Natural killer cell treated with Interleukin-12 subunit alpha and Interleukin-12 subunit beta and Interleukin-15 and Interleukin-18, amount 100 ng/mL, for 72 hours (primary cell): ENCODE data around the gene C12orf42. TPM values are rescaled to one million over a fixed set of nuclear protein-coding genes. Genes with fewer than 3 reads are reported as not detected.

Experiments
- ATAC-seq, 2 donors: fragments of 150-1000 bp; cut with Tn5 transposase in 1 of 2; sonication (Bioruptor Pico), chemical (Tn5 transposase) in 1 of 2; 2 replicates each; pipeline ENCODE4 v1.10.0; 2021
- DNase-seq: peaks from one replicate; pipeline ENCODE4 v3.0.0; 2022; ENCODE audit warnings: low spot score
- H3K27ac Mint-ChIP-seq, 2 donors: 1 replicate in 1 of 2; 2 replicates in 1 of 2; pipeline ENCODE4 v1.8.0; 2022; ENCODE audit warnings: mixed read lengths in 2 of 2, mild to moderate bottlenecking in 1 of 2, moderate library complexity in 1 of 2
- H3K27me3 Mint-ChIP-seq, 2 donors: 1 replicate in 1 of 2; 2 replicates in 1 of 2; pipeline ENCODE4 v1.8.0; 2022; ENCODE audit warnings: mixed read lengths in 2 of 2
- H3K36me3 Mint-ChIP-seq: one replicate; pipeline ENCODE4 v1.8.0; 2022; ENCODE audit warnings: mixed read lengths
- H3K4me1 Mint-ChIP-seq, 2 donors: 1 replicate in 1 of 2; 2 replicates in 1 of 2; pipeline ENCODE4 v1.8.0; 2022; ENCODE audit warnings: low read depth in 2 of 2, mixed read lengths in 2 of 2, mild to moderate bottlenecking in 1 of 2
- H3K4me3 Mint-ChIP-seq: one replicate; pipeline ENCODE4 v1.8.0; 2022; ENCODE audit warnings: mixed read lengths
- H3K9me3 Mint-ChIP-seq: 2 replicates; pipeline ENCODE4 v1.8.0; 2022; ENCODE audit warnings: mixed read lengths
- total RNA-seq, 2 donors: library from RNA; stranded (reverse); gene quantifications; one replicate each; pipeline ENCODE4 v1.2.3, GENCODE V29; 2022

C12orf42 gene
- not detected for total RNA-seq

DNA sequence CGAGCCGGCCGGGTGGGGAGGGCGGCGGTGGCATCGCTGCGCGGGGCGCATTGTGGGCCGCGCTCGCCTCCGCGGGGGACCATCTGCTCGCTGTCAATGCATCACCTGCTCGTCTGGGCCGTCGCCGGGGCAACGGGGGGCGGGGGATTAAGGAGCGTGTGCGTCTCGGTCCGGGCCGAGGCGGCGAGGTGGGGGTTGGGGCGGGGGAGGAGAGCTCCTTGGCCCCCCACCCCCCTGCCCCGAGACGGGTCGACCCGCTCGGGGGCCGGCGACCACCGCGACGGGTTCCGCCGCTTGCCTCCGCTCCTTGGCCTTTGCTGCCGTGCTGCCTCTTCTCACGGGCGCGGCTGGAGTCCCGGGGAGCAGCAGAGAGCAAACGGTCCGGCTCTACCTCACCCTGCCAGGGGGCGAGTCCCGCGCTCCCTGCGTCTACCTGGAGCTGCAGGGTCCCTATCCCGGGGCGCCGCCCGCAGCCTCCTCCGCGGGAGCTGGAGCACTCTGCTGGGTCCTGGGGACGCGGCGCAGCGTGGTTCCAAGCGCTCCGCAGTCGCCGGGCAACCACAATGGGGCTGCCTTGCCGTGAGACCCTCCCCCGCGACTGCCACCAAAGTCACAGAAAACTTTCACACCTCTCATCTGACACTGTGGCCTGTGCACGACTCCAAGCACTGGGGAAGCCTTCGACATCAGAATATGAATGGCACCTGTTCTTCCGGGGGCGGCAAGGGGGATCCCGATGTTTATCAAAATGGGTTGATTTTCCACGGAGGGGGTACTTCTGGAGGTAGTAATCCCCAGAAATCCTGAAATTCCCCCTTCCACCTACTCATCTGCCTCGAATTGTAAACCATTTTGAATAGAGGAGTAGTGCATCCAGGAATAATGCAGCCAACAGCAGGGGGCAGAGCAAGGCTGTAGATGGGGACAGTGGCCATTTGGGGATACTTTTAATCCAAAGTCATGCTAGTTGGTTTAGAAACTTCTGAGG is at the start of gene C12orf42:
Gene C12orf42, minus strand, starts transcription at position 500 of the 988 bp plus-strand sequence. CDS start 17,542 bp downstream, outside the sequence.
- peaks cover 18% of the 10 kb centered on the region for H3K36me3 Mint-ChIP-seq
- H3K9me3 Mint-ChIP-seq = peaks cover 15% of the 10 kb centered on the region
- ATAC-seq (peak; percentile 53 to 66), DNase-seq (no peak)
- H3K27ac Mint-ChIP-seq = no peak within 1 kb of the TSS
- peaks cover 7 to 13% of the 10 kb centered on the region in 2 donors for H3K4me1 Mint-ChIP-seq
- peaks cover 43 to 45% of the 10 kb centered on the region in 2 donors for H3K27me3 Mint-ChIP-seq
- peak within 1 kb of the TSS; percentile 71 for H3K4me3 Mint-ChIP-seq

DNA sequence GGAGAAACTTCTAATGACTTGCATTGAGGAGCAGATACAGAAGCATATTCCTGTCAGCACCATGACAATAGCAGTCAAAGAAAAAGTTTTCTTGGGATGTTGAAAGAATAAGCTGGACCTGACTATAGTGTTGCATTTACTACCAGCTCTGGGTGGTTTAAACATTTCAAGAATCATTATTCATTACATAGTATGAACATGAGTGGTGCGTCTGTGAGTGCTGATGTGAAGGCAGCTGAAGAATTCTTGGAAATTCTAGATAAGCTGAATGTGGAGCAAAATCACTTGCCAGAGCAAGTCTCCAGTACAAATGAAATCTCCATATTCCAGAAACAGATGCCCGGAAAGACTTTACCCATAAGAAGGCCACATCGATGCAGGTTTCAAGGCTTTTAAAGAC is 46.3 kb upstream of the C12orf42 start:
- peaks cover 0 to 5% of the 10 kb centered on the region in 2 donors for H3K4me1 Mint-ChIP-seq
- no peaks in the 10 kb centered on the region for H3K9me3 Mint-ChIP-seq
- ATAC-seq (no peak), DNase-seq (no peak)
- no peak overlapping the region for H3K4me3 Mint-ChIP-seq
- no peak overlapping the region for H3K27ac Mint-ChIP-seq
- H3K36me3 Mint-ChIP-seq = no peaks in the 10 kb centered on the region
- H3K27me3 Mint-ChIP-seq = peaks cover 0 to 2% of the 10 kb centered on the region in 2 donors

DNA sequence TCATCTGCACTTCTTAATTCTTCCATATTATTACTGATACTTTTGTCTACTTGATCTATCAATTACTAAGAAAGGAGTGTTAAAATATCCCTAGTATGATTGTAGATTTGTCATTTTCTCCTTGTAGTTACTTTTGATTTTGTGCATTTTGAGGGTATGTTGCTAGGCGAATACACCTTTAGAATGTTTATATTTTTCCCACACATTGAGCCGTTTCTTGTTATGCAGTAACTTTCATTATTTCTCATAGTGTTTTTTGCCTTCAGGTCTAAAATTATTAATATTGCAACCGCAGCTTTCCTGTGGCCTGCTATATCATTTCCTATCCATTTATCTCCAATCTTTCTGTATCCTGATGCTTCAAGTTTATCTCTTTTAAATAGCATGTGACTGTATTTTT is 44.6 kb upstream of the C12orf42 start:
- H3K4me3 Mint-ChIP-seq = peak overlapping the region; percentile 26
- H3K36me3 Mint-ChIP-seq = no peaks in the 10 kb centered on the region
- ATAC-seq (no peak), DNase-seq (no peak)
- H3K9me3 Mint-ChIP-seq = no peaks in the 10 kb centered on the region
- H3K4me1 Mint-ChIP-seq = peaks cover 0 to 5% of the 10 kb centered on the region in 2 donors
- H3K27me3 Mint-ChIP-seq = peaks cover 0 to 3% of the 10 kb centered on the region in 2 donors
- no peak overlapping the region for H3K27ac Mint-ChIP-seq

DNA sequence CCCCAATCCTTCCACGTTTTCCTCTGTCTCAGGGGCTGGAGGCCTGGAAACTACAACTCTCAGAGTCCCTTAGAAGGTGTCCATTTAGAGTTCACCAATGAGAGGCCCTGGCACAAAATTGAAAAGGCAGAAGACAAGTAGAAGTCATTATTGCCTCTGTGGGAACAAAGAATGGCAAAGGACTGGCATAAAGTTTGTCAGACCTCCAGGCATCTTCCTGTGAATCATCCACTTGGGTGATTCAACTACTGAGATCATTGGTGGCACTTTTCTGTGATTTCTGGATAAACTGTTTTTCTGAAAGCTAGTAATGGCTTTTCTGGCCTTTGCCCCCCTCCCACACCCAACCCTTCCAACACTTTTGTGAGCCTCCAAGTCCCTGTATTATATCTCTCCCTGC is 42.6 kb upstream of the C12orf42 start:
- ATAC-seq (no peak), DNase-seq (no peak)
- H3K9me3 Mint-ChIP-seq = no peaks in the 10 kb centered on the region
- H3K4me1 Mint-ChIP-seq = peaks cover 0 to 5% of the 10 kb centered on the region in 2 donors
- no peak overlapping the region for H3K4me3 Mint-ChIP-seq
- no peak overlapping the region for H3K27ac Mint-ChIP-seq
- H3K27me3 Mint-ChIP-seq = peaks cover 0 to 5% of the 10 kb centered on the region in 2 donors
- H3K36me3 Mint-ChIP-seq = no peaks in the 10 kb centered on the region

DNA sequence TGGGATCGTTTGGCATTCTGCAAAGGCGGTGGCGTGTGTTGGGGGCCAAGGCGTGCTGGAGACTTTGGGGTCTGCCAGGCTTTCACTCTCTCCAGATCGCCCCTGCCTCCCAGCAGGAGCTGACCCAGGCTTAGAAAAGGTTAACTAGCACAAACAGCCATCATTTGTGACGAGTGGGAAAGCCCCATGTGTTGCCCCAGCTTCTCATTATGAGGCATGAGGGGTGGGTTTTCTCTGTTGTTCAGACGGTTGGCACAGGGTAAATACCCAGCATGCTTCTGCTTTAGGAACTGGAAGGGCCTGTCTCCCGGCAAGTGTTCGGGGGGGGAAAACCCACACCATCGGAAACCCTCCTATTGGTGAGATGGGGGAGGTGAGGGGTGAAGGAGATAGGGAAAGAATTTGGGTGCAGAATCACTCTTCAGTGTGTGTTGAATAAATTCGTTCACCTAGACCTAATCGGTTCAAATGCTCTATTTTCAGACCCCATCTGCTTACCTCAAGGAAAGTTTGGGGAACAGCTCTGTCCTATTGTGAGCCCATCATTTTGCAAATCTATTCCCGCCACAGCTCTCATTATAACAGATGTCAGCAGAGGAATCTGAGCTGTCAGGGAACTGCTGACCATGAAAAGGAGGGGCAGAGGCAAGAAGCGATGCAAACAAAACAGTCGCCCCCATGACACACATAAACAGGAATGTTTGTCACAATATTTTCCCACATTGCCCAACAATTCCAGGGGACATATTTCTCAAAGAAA is 34.7 kb upstream of the C12orf42 start:
- no peak overlapping the region for H3K4me3 Mint-ChIP-seq
- H3K27me3 Mint-ChIP-seq = peaks cover 0 to 2% of the 10 kb centered on the region in 2 donors
- no peak overlapping the region for H3K27ac Mint-ChIP-seq
- H3K9me3 Mint-ChIP-seq = no peaks in the 10 kb centered on the region
- no peaks in the 10 kb centered on the region for H3K4me1 Mint-ChIP-seq
- no peaks in the 10 kb centered on the region for H3K36me3 Mint-ChIP-seq
- no peak for ATAC-seq
- DNase-seq = no peak

DNA sequence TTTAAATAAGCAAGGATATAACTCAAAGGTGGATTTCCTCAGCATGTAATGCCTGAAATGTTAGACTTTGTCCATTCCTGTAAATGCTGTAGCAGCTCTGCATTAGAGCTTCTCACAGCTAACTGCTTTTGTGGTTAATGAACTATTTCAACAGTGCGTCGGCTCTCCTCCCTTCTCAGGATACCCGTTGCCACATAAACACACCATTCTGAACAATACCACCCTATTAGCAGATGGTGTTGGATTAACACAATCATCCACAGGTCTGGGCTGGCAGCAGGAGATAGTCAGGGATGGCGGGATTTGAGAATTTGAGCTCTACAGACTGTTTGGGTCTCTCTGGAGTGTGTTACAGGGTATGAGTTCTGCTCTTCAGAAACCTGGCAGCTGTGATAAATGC is 33.5 kb upstream of the C12orf42 start:
- no peaks in the 10 kb centered on the region for H3K27me3 Mint-ChIP-seq
- no peak for ATAC-seq
- no peaks in the 10 kb centered on the region for H3K4me1 Mint-ChIP-seq
- H3K9me3 Mint-ChIP-seq = no peaks in the 10 kb centered on the region
- H3K36me3 Mint-ChIP-seq = no peaks in the 10 kb centered on the region
- no peak for DNase-seq
- no peak overlapping the region for H3K4me3 Mint-ChIP-seq
- no peak overlapping the region for H3K27ac Mint-ChIP-seq

DNA sequence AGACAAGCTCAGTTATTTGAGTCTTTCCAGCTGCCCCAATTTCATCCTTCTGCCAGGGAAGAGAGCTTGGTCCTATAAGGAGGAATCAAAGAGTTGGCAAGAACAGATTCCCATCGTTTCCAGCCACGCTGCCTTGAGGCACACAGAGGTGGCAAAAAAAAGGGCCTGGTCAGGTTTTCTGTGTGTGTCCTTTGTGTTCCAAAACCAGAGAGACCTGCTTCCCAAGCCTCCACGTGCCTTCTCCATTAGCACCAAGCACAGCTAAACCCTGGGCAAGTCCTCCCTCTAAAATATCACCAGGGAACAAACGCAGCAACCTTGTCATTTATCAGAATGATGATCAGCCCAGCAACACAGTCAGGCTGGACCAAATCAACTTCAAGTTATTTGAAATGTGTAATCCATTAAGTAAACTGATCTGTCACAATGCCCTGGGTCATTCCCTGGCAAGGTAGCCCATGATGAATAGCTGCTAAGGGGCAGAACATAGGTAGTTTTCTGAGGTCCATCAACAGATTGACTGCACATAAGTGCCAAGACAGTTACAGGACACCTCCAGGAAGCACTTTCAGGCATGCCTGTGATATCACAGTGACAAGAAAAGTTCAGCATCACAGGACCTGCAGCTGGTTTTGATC is 28.6 kb upstream of the C12orf42 start:
- no peaks in the 10 kb centered on the region for H3K36me3 Mint-ChIP-seq
- DNase-seq (no peak), ATAC-seq (no peak)

DNA sequence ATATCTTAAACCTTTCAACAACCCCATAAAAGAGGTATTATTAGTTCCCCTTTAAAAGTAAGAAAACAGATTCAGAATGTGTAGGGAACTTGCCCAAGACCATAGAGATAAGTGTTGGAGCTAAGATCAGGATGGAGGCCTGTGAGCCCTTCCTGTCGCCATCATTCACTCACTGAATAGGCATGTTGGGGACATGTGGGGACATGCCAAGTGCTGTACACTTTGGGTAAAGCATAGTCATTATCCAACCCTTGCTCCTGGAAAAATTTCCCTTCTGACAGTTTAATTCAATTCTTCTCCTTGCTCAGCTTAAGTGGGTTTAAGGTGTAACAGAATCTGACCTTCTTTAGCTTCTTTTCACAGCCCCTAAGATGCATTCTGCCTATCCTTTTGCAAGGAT is 28.0 kb upstream of the C12orf42 start:
- no peaks in the 10 kb centered on the region for H3K36me3 Mint-ChIP-seq
- DNase-seq (no peak), ATAC-seq (no peak)
- no peak overlapping the region for H3K4me3 Mint-ChIP-seq
- peaks cover 3% of the 10 kb centered on the region for H3K9me3 Mint-ChIP-seq
- H3K27ac Mint-ChIP-seq = no peak overlapping the region
- no peaks in the 10 kb centered on the region for H3K4me1 Mint-ChIP-seq
- H3K27me3 Mint-ChIP-seq = peaks cover 0 to 2% of the 10 kb centered on the region in 2 donors

More for the DNA sequence above, 28.6 kb upstream of the C12orf42 start:
- Mint-ChIP-seq H3K27ac (no peak overlapping the region), H3K9me3 (peaks cover 3% of the 10 kb centered on the region), H3K4me3 (no peak overlapping the region), H3K27me3 (peaks cover 0 to 2% of the 10 kb centered on the region in 2 donors), H3K4me1 (no peaks in the 10 kb centered on the region)

DNA sequence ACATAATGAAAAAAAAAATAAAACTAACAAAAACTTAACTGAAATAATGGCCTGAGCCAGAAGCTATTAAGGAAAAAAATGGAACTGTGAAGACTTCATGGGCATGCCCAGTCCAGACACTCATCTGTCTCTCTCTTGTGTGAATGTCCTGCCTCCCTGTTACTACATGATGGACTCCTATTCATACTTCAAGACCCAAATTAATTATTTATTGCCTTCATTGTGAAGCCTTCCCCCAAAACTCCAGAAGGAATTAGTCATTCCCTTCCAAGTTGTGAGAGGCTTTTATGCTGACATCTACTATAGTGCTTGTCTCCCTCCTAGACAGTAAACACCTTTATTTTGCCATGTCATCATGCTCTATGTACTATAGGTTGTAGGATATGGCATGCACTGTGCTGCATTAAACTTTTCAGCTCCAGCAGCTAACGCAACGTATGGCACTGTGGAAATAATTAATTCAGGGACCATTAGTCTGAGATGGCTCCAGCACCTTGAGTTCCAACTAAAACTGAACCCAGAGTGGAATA is 25.0 kb upstream of the C12orf42 start:
- ATAC-seq (no peak), DNase-seq (no peak)

DNA sequence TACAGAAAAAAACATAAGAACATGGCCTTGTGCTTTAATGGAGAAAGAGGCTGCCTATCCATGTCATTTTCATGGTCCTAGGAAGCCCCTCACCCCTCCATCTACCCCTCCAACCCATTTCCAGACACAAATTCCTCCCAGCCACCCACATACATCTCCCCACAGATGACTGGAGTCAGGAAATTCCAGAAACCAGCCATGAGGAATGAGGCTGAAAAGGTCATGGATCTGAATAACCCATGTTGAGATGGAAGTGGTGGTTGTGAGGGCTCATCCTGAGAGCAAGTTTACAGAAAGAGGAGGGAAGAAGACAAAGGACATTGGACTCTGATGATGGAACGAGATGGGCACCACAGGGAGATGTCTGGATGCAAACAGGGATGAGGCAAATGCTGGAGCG is 23.9 kb upstream of the C12orf42 start:
- peaks cover 0 to 2% of the 10 kb centered on the region in 2 donors for H3K27me3 Mint-ChIP-seq
- H3K27ac Mint-ChIP-seq = no peak overlapping the region
- no peaks in the 10 kb centered on the region for H3K36me3 Mint-ChIP-seq
- DNase-seq (no peak), ATAC-seq (no peak)
- H3K9me3 Mint-ChIP-seq = peaks cover 3% of the 10 kb centered on the region
- no peaks in the 10 kb centered on the region for H3K4me1 Mint-ChIP-seq
- H3K4me3 Mint-ChIP-seq = no peak overlapping the region

More for the DNA sequence above, 25.0 kb upstream of the C12orf42 start:
- H3K36me3 Mint-ChIP-seq = no peaks in the 10 kb centered on the region
- peaks cover 0 to 2% of the 10 kb centered on the region in 2 donors for H3K27me3 Mint-ChIP-seq
- peaks cover 3% of the 10 kb centered on the region for H3K9me3 Mint-ChIP-seq
- H3K4me3 Mint-ChIP-seq = no peak overlapping the region
- H3K27ac Mint-ChIP-seq = no peak overlapping the region
- no peaks in the 10 kb centered on the region for H3K4me1 Mint-ChIP-seq

DNA sequence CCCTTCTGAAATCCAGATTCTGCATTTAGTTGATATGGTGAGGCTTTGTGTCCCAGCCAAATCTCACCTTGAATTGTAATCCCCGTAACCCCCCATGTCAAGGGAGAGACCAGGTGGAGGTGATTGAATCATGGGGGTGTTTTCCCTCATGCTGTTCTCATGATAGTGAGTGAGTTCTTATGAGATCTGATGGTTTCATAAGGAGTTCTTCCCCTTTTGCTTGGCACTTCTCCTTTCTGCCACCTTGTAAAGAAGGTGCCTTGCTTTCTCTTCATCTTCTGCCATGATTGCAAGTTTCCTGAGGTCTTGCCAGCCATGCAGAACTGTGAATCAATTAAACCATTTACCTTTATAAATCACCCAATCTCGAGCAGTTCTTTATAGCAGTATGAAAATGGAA is 23.1 kb upstream of the C12orf42 start:
- Mint-ChIP-seq H3K36me3 (no peaks in the 10 kb centered on the region), H3K4me1 (no peaks in the 10 kb centered on the region), H3K27me3 (peaks cover 0 to 5% of the 10 kb centered on the region in 2 donors), H3K27ac (no peak overlapping the region), H3K9me3 (peaks cover 3% of the 10 kb centered on the region), H3K4me3 (no peak overlapping the region)
- ATAC-seq (no peak), DNase-seq (no peak)

DNA sequence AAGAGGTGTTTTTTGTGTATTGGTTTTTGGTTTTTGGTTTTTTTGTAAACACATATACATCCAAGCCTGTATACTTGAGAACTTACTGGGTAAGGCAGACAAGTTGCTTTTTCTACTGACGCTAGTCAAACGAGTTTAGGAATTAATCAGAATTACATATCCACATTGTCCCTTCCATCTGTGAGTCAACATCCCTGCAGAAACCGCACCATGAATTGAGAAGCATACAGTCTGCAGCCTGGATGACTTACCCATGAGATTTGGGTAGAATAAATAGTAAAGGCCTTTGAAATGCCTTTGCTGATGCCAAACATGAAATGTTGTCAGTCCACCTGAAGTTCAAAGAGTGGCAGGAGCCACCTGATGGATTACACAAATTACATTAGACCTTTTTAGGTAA is 21.4 kb upstream of the C12orf42 start:
- Mint-ChIP-seq H3K4me3 (no peak overlapping the region), H3K27me3 (peaks cover 0 to 7% of the 10 kb centered on the region in 2 donors), H3K9me3 (peaks cover 3% of the 10 kb centered on the region)

DNA sequence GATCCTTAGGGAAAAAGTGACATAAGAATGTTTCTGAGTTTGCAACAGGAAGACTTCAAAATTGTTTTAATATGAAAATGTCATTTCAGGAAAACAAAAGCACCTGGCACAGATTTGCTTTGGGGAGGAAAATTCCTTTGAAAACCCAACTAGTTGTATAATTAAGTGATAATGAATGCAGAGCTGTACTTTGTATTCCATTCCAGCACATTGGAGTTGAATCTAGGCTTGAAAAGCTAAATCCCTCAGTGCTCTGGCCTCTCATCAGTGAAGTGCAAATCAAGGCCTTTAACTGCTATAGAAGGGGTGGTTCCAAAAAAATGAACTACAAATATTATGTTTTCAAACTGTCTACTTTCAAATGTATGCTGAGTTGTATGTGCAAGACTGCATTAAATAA is 19.6 kb upstream of the C12orf42 start:
- peaks cover 0 to 7% of the 10 kb centered on the region in 2 donors for H3K27me3 Mint-ChIP-seq
- H3K4me1 Mint-ChIP-seq = no peaks in the 10 kb centered on the region
- no peak overlapping the region for H3K4me3 Mint-ChIP-seq
- peaks cover 3% of the 10 kb centered on the region for H3K9me3 Mint-ChIP-seq
- H3K36me3 Mint-ChIP-seq = no peaks in the 10 kb centered on the region
- no peak overlapping the region for H3K27ac Mint-ChIP-seq
- no peak for ATAC-seq
- DNase-seq = no peak

More for the DNA sequence above, 21.4 kb upstream of the C12orf42 start:
- ATAC-seq (no peak), DNase-seq (no peak)
- Mint-ChIP-seq H3K27ac (no peak overlapping the region), H3K36me3 (no peaks in the 10 kb centered on the region), H3K4me1 (no peaks in the 10 kb centered on the region)
